ENCODE data around the gene SMAP1.

SMAP1 gene

DNA sequence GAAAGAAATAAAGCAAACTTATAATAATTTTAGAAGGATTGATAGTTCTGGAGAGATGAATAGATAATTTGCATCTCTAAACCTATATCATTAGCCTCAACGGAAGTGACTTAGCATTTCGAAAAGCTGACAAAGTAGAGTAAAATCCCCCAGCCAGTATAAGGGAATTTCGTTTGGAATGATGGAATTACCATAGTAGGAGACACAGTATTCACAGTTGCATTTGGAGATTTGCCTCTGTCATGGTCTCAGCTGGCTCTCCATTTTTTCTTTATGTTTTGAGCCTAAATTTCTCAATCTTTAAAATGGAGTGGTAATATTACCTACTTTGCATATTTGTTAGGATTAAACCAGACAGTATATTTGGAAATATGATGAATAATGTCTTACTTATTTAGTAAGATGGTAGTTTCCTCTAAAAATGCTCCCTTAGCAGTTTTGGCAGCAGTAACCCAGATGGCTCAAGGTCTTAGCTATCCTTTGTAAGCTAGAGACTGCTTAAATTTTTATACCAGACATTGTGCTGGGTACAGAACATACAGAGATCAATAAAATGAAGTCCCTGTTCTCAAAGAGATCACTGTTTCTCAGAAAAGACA, 58.2 kb downstream of the SMAP1 start:
- ATAC-seq (ENCODE audit: insufficient read depth, low read depth) = no peak
- Histone ChIP-seq H2AFZ (ENCODE audit: low read depth, low read length) (no peak overlapping the region), H3K9ac (ENCODE audit: low read depth, low read length) (no peak overlapping the region), H3K27ac (ENCODE audit: low read length) (no peak overlapping the region), H3K79me2 (ENCODE audit: insufficient read depth, low read length) (peaks cover 32% of the 10 kb centered on the region), H3K4me2 (ENCODE audit: insufficient read depth, low read length) (no peak overlapping the region), H3K27me3 (ENCODE audit: insufficient read depth, low read length, poor library complexity) (no peaks in the 10 kb centered on the region), H3K4me1 (ENCODE audit: insufficient read depth, low read length) (no peaks in the 10 kb centered on the region), H3K4me3 (ENCODE audit: low read depth in 1 of 2, low read length in 2 of 2) (no peak overlapping the region), H4K20me1 (ENCODE audit: insufficient read depth, low read length) (peaks cover 12% of the 10 kb centered on the region; the same call in 1 of the 2 replicates), H3K9me3 (ENCODE audit: insufficient read depth, low read length, severe bottlenecking) (no peaks in the 10 kb centered on the region), H3K36me3 (ENCODE audit: insufficient read depth, low read length) (no peaks in the 10 kb centered on the region)
- DNase-seq = no peak
- TF ChIP-seq EZH2 (IDR thresholded peaks at IDR 0.05; ENCODE audit: borderline replicate concordance, low read depth, low read length, severe bottlenecking) = no peak
- TF ChIP-seq, protein P1, sequence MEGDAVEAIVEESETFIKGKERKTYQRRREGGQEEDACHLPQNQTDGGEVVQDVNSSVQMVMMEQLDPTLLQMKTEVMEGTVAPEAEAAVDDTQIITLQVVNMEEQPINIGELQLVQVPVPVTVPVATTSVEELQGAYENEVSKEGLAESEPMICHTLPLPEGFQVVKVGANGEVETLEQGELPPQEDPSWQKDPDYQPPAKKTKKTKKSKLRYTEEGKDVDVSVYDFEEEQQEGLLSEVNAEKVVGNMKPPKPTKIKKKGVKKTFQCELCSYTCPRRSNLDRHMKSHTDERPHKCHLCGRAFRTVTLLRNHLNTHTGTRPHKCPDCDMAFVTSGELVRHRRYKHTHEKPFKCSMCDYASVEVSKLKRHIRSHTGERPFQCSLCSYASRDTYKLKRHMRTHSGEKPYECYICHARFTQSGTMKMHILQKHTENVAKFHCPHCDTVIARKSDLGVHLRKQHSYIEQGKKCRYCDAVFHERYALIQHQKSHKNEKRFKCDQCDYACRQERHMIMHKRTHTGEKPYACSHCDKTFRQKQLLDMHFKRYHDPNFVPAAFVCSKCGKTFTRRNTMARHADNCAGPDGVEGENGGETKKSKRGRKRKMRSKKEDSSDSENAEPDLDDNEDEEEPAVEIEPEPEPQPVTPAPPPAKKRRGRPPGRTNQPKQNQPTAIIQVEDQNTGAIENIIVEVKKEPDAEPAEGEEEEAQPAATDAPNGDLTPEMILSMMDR (IDR thresholded peaks at IDR 0.05; ENCODE audit: borderline replicate concordance, extremely low read depth, low read length, poor library complexity, severe bottlenecking) = no peak

DNA sequence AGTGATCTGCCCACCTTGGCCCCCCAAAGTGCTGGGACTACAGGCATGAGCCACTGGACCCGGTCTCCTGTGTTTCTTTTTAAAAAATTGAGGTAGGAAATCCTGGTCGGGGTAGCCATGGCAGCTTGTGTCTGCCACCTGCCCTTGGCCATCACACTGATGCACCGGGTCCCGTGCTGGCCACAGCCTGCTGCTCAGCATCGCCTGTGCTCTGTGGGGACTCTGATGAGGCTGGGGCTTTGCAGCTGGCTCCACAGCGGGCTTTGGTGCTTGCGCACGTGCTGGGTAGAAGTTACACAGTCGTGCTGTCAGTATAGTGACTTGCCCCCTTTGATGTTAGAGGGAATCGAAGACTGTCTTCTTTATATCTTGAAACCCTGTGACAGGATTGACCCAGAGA, 66.7 kb downstream of the SMAP1 start:
- no peaks in the 10 kb centered on the region; the same call in 1 of the 2 replicates for H4K20me1 ChIP-seq (ENCODE audit: insufficient read depth, low read length)
- no peak overlapping the region for H2AFZ ChIP-seq (ENCODE audit: low read depth, low read length)
- TF ChIP-seq EZH2 (IDR thresholded peaks at IDR 0.05; ENCODE audit: borderline replicate concordance, low read depth, low read length, severe bottlenecking) = no peak
- TF ChIP-seq, protein P1 (IDR thresholded peaks at IDR 0.05; ENCODE audit: borderline replicate concordance, extremely low read depth, low read length, poor library complexity, severe bottlenecking) = no peak
- H3K9ac ChIP-seq (ENCODE audit: low read depth, low read length) = no peak overlapping the region
- no peak for DNase-seq
- no peak for ATAC-seq (ENCODE audit: insufficient read depth, low read depth)
- no peak overlapping the region for H3K27ac ChIP-seq (ENCODE audit: low read length)
- no peaks in the 10 kb centered on the region for H3K27me3 ChIP-seq (ENCODE audit: insufficient read depth, low read length, poor library complexity)
- H3K79me2 ChIP-seq (ENCODE audit: insufficient read depth, low read length) = peaks cover 9% of the 10 kb centered on the region
- H3K36me3 ChIP-seq (ENCODE audit: insufficient read depth, low read length) = peaks cover 13% of the 10 kb centered on the region; the same call in 1 of the 2 replicates
- no peaks in the 10 kb centered on the region for H3K4me1 ChIP-seq (ENCODE audit: insufficient read depth, low read length)
- H3K9me3 ChIP-seq (ENCODE audit: insufficient read depth, low read length, severe bottlenecking) = no peaks in the 10 kb centered on the region
- no peak overlapping the region for H3K4me2 ChIP-seq (ENCODE audit: insufficient read depth, low read length)
- H3K4me3 ChIP-seq (ENCODE audit: low read depth in 1 of 2, low read length in 2 of 2) = no peak overlapping the region

DNA sequence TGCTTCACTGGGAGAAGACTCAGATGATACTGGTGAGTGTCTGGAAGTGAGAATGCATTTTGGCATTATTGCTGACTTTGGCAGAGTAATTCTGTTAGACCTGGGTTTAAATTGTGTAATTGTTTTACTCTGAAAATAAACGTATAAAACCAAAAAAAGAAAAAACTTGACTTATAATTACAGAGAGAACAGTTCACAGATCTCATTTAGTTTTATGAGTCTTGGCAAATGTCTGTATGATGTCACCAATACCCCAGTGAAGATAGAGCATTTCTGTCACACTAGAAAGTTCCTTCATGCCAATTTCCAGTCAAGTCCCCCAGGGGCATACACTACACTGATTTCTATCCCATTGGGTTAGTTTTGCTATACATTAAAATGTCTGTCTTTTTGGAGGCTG, 67.3 kb downstream of the SMAP1 start:
- H3K9ac ChIP-seq (ENCODE audit: low read depth, low read length) = no peak overlapping the region
- no peak overlapping the region for H3K4me3 ChIP-seq (ENCODE audit: low read depth in 1 of 2, low read length in 2 of 2)
- H3K4me1 ChIP-seq (ENCODE audit: insufficient read depth, low read length) = no peaks in the 10 kb centered on the region
- no peaks in the 10 kb centered on the region for H3K9me3 ChIP-seq (ENCODE audit: insufficient read depth, low read length, severe bottlenecking)
- no peaks in the 10 kb centered on the region for H4K20me1 ChIP-seq (ENCODE audit: insufficient read depth, low read length)
- H2AFZ ChIP-seq (ENCODE audit: low read depth, low read length) = no peak overlapping the region
- H3K4me2 ChIP-seq (ENCODE audit: insufficient read depth, low read length) = no peak overlapping the region
- H3K27ac ChIP-seq (ENCODE audit: low read length) = no peak overlapping the region
- H3K36me3 ChIP-seq (ENCODE audit: insufficient read depth, low read length) = peaks cover 13% of the 10 kb centered on the region; the same call in 1 of the 2 replicates
- no peak for DNase-seq
- no peak for ATAC-seq (ENCODE audit: insufficient read depth, low read depth)
- peaks cover 3% of the 10 kb centered on the region; the same call in 1 of the 2 replicates for H3K79me2 ChIP-seq (ENCODE audit: insufficient read depth, low read length)
- no peak for TF ChIP-seq EZH2 (IDR thresholded peaks at IDR 0.05; ENCODE audit: borderline replicate concordance, low read depth, low read length, severe bottlenecking)
- TF ChIP-seq, protein P1 (IDR thresholded peaks at IDR 0.05; ENCODE audit: borderline replicate concordance, extremely low read depth, low read length, poor library complexity, severe bottlenecking) = no peak
- no peaks in the 10 kb centered on the region for H3K27me3 ChIP-seq (ENCODE audit: insufficient read depth, low read length, poor library complexity)

All from DND-41 (cell line).